Activated CD4-positive, alpha-beta T cell treated with anti-CD3 and anti-CD28 coated beads for 36 hours (primary cell): ENCODE results near the gene PGGT1B. TPM values are rescaled to one million over a fixed set of nuclear protein-coding genes. Genes with fewer than 3 reads are reported as not detected.
A peak's percentile ranks its signal among the peaks of the same experiment; 100 is the strongest.

Source experiments
- ATAC-seq: fragments of 200-7000 bp; cut with Tn5 transposase; one replicate; pipeline ENCODE4 v1.10.0; 2021; ENCODE audit warnings: mild to moderate bottlenecking, moderate library complexity
- CTCF ChIA-PET: fragments of 350-600 bp; sonication (Branson Sonifier 250); formaldehyde crosslinking; loops from one replicate; lab custom pipeline; 2021; ENCODE audit warnings: antibody characterized with exemption; lab: Charles Lee
- POLR2A ChIA-PET: fragments of 350-600 bp; sonication (Branson Sonifier 250); formaldehyde crosslinking; loops from one replicate; lab custom pipeline; 2021; ENCODE audit warnings: antibody characterized with exemption, inconsistent platforms; lab: Charles Lee
- DNase-seq: peaks from one replicate; pipeline ENCODE4 v3.0.0-alpha.2; 2020
- H3K27ac Mint-ChIP-seq: one replicate; pipeline ENCODE4 v1.8.0; 2021; ENCODE audit warnings: mixed read lengths
- H3K27me3 Mint-ChIP-seq: one replicate; pipeline ENCODE4 v1.8.0; 2021; ENCODE audit warnings: mixed read lengths
- H3K36me3 Mint-ChIP-seq: one replicate; pipeline ENCODE4 v1.8.0; 2021; ENCODE audit warnings: low read depth, mixed read lengths
- H3K4me1 Mint-ChIP-seq: one replicate; pipeline ENCODE4 v1.8.0; 2021; ENCODE audit warnings: mixed read lengths
- H3K4me3 Mint-ChIP-seq: one replicate; pipeline ENCODE4 v1.8.0; 2021; ENCODE audit warnings: mild to moderate bottlenecking, moderate library complexity, mixed read lengths
- H3K9me3 Mint-ChIP-seq: one replicate; pipeline ENCODE4 v1.8.0; 2021; ENCODE audit warnings: low read depth, mixed read lengths
- intact Hi-C, 2 experiments: fragments of 100-400 bp; cut with DNase I in 1 of 2; cut with micrococcal nuclease in 1 of 2; formaldehyde crosslinking; loops; one replicate each; pipeline versions ENCODE4 v1.14.2 to v1.15.1; 2022 to 2024; cut with DNase I, micrococcal nuclease
- total RNA-seq, 2 experiments: library from RNA; stranded (reverse); gene quantifications; one replicate each; pipeline ENCODE4 v1.2.3, GENCODE V29; 2021

The PGGT1B gene
- total RNA-seq, 2 experiments from 2014 or later = 38.9 to 44.3 TPM

GRCh38 chr5:115184770-115185169 lies 77.9 kb downstream of the PGGT1B start:
- intact Hi-C loops = no loop called here
- H3K27me3 Mint-ChIP-seq = peaks cover 39% of the 10 kb centered on the region
- ATAC-seq (no peak), DNase-seq (no peak)
- CTCF ChIA-PET = interaction anchor here (0.6 to 1.0 kb wide), 2 partner anchors 15 to 440 kb away, joined by 3 to 4 read pairs; no protein-coding TSS in a partner anchor
- H3K9me3 Mint-ChIP-seq = no peaks in the 10 kb centered on the region
- H3K4me1 Mint-ChIP-seq = peaks cover 6% of the 10 kb centered on the region
- H3K36me3 Mint-ChIP-seq = no peaks in the 10 kb centered on the region
- POLR2A ChIA-PET = no interaction called here
- H3K27ac Mint-ChIP-seq = no peak overlapping the region
- H3K4me3 Mint-ChIP-seq = no peak overlapping the region

- H3K9me3 Mint-ChIP-seq = no peaks in the 10 kb centered on the region
- CTCF ChIA-PET = interaction anchor here (0.6 to 1.1 kb wide), 2 partner anchors 11 to 425 kb away, joined by 3 to 4 read pairs; no protein-coding TSS in a partner anchor
- H3K36me3 Mint-ChIP-seq = no peaks in the 10 kb centered on the region
- no peak for ATAC-seq
- POLR2A ChIA-PET = no interaction called here
- peaks cover 64% of the 10 kb centered on the region for H3K27me3 Mint-ChIP-seq
- DNase-seq = no peak
- no peak overlapping the region for H3K27ac Mint-ChIP-seq
- H3K4me1 Mint-ChIP-seq = peaks cover 8% of the 10 kb centered on the region
- intact Hi-C loops = no loop called here
- H3K4me3 Mint-ChIP-seq = no peak overlapping the region
Observed at GRCh38 chr5:115181757-115182156, 80.9 kb downstream of the PGGT1B start.

- H3K27ac Mint-ChIP-seq = no peak overlapping the region
- peaks cover 66% of the 10 kb centered on the region for H3K27me3 Mint-ChIP-seq
- no peaks in the 10 kb centered on the region for H3K9me3 Mint-ChIP-seq
- peak overlapping the region; percentile 71 for H3K4me3 Mint-ChIP-seq
- ChIA-PET POLR2A (no interaction called here), CTCF (interaction anchor here (0.7 to 1.0 kb wide), 2 partner anchors 83 to 533 kb away, joined by 3 to 4 read pairs; no protein-coding TSS in a partner anchor)
- H3K36me3 Mint-ChIP-seq = no peaks in the 10 kb centered on the region
- H3K4me1 Mint-ChIP-seq = peaks cover 8% of the 10 kb centered on the region
- intact Hi-C loops = loop anchor here (1.0 kb wide), 1 partner anchor 10 kb away; no protein-coding TSS in a partner anchor
- ATAC-seq = peak; percentile 65
- DNase-seq = peak; percentile 52
Observed at GRCh38 chr5:115180165-115180709, 82.4 kb downstream of the PGGT1B start.

- ChIA-PET CTCF (interaction anchor here (0.6 to 1.0 kb wide), 3 partner anchors 82 to 1781 kb away, joined by 3 to 4 read pairs (median 3); no protein-coding TSS in a partner anchor), POLR2A (no interaction called here)
- Mint-ChIP-seq H3K4me3 (peak overlapping the region; percentile 71), H3K9me3 (no peaks in the 10 kb centered on the region), H3K4me1 (peaks cover 5% of the 10 kb centered on the region), H3K27me3 (peaks cover 62% of the 10 kb centered on the region), H3K27ac (no peak overlapping the region), H3K36me3 (no peaks in the 10 kb centered on the region)
- peak; percentile 44 for ATAC-seq
- intact Hi-C loops = loop anchor here (1.0 to 10.0 kb wide), 2 partner anchors 9 to 65 kb away; no protein-coding TSS in a partner anchor
- DNase-seq = peak; percentile 8
Observed at GRCh38 chr5:115179394-115180164, 83.1 kb downstream of the PGGT1B start.

- H3K4me3 Mint-ChIP-seq = no peak overlapping the region
- ChIA-PET CTCF (interaction anchor here (0.6 kb wide), 1 partner anchor 1780 kb away, joined by 3 read pairs; no protein-coding TSS in a partner anchor), POLR2A (no interaction called here)
- ATAC-seq (no peak), DNase-seq (peak; percentile 13)
- peaks cover 5% of the 10 kb centered on the region for H3K4me1 Mint-ChIP-seq
- no peak overlapping the region for H3K27ac Mint-ChIP-seq
- intact Hi-C loops = loop anchor here in 1 of 2 experiments (10.0 kb wide), 1 partner anchor 66 kb away; no protein-coding TSS in a partner anchor
- H3K36me3 Mint-ChIP-seq = no peaks in the 10 kb centered on the region
- H3K9me3 Mint-ChIP-seq = no peaks in the 10 kb centered on the region
- H3K27me3 Mint-ChIP-seq = peaks cover 59% of the 10 kb centered on the region
Observed at GRCh38 chr5:115179030-115179393, 83.7 kb downstream of the PGGT1B start.

GRCh38 chr5:115170929-115171510 lies 91.7 kb downstream of the PGGT1B start:
- POLR2A ChIA-PET = no interaction called here
- intact Hi-C loops = loop anchor here (1.0 to 10.0 kb wide), 6 partner anchors 9 to 670 kb away; partner anchors contain the start of genes AP3S1 (in 1 of the 2), ATG12 (in 1 of the 2) and FEM1C (in 1 of the 2)

GRCh38 chr5:115170134-115170928 lies 92.3 kb downstream of the PGGT1B start:
- ChIA-PET POLR2A (no interaction called here), CTCF (interaction anchor here (0.6 to 1.1 kb wide), 4 partner anchors 11 to 459 kb away, joined by 3 read pairs; partner anchors contain the start of gene CCDC112)
- H3K4me3 Mint-ChIP-seq = peak overlapping the region; percentile 75
- peaks cover 6% of the 10 kb centered on the region for H3K4me1 Mint-ChIP-seq
- DNase-seq (peak; percentile 43), ATAC-seq (peak; percentile 60)
- H3K36me3 Mint-ChIP-seq = peaks cover 5% of the 10 kb centered on the region
- H3K27me3 Mint-ChIP-seq = peaks cover 52% of the 10 kb centered on the region
- intact Hi-C loops = loop anchor here (1.0 to 10.0 kb wide), 6 partner anchors 10 to 671 kb away; partner anchors contain the start of genes AP3S1 (in 1 of the 2), ATG12 (in 1 of the 2) and FEM1C (in 1 of the 2)
- H3K27ac Mint-ChIP-seq = no peak overlapping the region
- peaks cover 4% of the 10 kb centered on the region for H3K9me3 Mint-ChIP-seq

More at GRCh38 chr5:115170929-115171510, 91.7 kb downstream of the PGGT1B start:
- CTCF ChIA-PET = interaction anchor here (0.6 to 1.1 kb wide), 4 partner anchors 10 to 458 kb away, joined by 3 read pairs; partner anchors contain the start of gene CCDC112
- Mint-ChIP-seq H3K4me3 (peak overlapping the region; percentile 75), H3K36me3 (peaks cover 5% of the 10 kb centered on the region), H3K9me3 (peaks cover 4% of the 10 kb centered on the region), H3K27me3 (peaks cover 50% of the 10 kb centered on the region), H3K4me1 (peaks cover 6% of the 10 kb centered on the region), H3K27ac (no peak overlapping the region)
- ATAC-seq = no peak
- DNase-seq = no peak

GRCh38 chr5:115169487-115170133 lies 93.1 kb downstream of the PGGT1B start, which contains the start of gene TRIM36:
TRIM36 (minus strand) TSS chr5:115169908; CDS start chr5:115169634, 274 bp downstream.
- ChIA-PET CTCF (no interaction called here), POLR2A (no interaction called here)
- H3K4me1 Mint-ChIP-seq = peaks cover 6% of the 10 kb centered on the region
- H3K36me3 Mint-ChIP-seq = peaks cover 5% of the 10 kb centered on the region
- peak; percentile 96 for DNase-seq
- H3K4me3 Mint-ChIP-seq = peak within 1 kb of the TSS; percentile 75
- peaks cover 4% of the 10 kb centered on the region for H3K9me3 Mint-ChIP-seq
- H3K27ac Mint-ChIP-seq = no peak within 1 kb of the TSS
- H3K27me3 Mint-ChIP-seq = peaks cover 56% of the 10 kb centered on the region
- ATAC-seq = peak; percentile 98
- intact Hi-C loops = loop anchor here (1.0 to 10.0 kb wide), 10 partner anchors 11 to 672 kb away; partner anchors contain the start of genes FEM1C (in 2 of the 2), AP3S1 (in 1 of the 2), ATG12 (in 1 of the 2) and CCDC112 (in 1 of the 2)

- peaks cover 58% of the 10 kb centered on the region for H3K27me3 Mint-ChIP-seq
- no peak for DNase-seq
- intact Hi-C loops = loop anchor here (1.0 kb wide), 4 partner anchors 40 to 457 kb away; partner anchors contain the start of genes CCDC112 (in 1 of the 2), FEM1C (in 1 of the 2) and TMED7 (in 1 of the 2)
- no peak for ATAC-seq
- POLR2A ChIA-PET = no interaction called here
- peaks cover 6% of the 10 kb centered on the region for H3K4me1 Mint-ChIP-seq
- peaks cover 4% of the 10 kb centered on the region for H3K9me3 Mint-ChIP-seq
- peaks cover 5% of the 10 kb centered on the region for H3K36me3 Mint-ChIP-seq
- H3K27ac Mint-ChIP-seq = no peak overlapping the region
- peak overlapping the region; percentile 75 for H3K4me3 Mint-ChIP-seq
- CTCF ChIA-PET = no interaction called here
Observed at GRCh38 chr5:115168829-115169486, 93.7 kb downstream of the PGGT1B start.
